GM12878 (cell line): ENCODE results near the gene GMDS. TPM values are rescaled to one million over a fixed set of nuclear protein-coding genes. Genes with fewer than 3 reads are reported as not detected.

Experiments used
- ATAC-seq: fragments of 200-7000 bp; cut with Tn5 transposase; 3 replicates; pipeline ENCODE4 v1.9.1; 2020; ENCODE audit warnings: mild to moderate bottlenecking, moderate library complexity
- BruUV-seq: library from RNA; stranded (reverse); fragments of 400-500 nt; replicated peaks from 2 replicates; lab custom pipeline; 2021; lab: Mats Ljungman, UMichigan
- CTCF ChIA-PET: fragments of 300-600 bp; sonication (Branson Sonifier 250); formaldehyde crosslinking; extraction: SDS; loops from one replicate; lab custom pipeline; 2021; ENCODE audit warnings: inconsistent platforms; lab: Yijun Ruan, JAX
- POLR2A ChIA-PET: fragments of 350-600 bp; formaldehyde crosslinking; extraction: SDS; loops from one replicate; lab custom pipeline; 2021; ENCODE audit warnings: inconsistent platforms; lab: Charles Lee
- RAD21 ChIA-PET: fragments of 300-600 bp; sonication (Branson Sonifier 250); formaldehyde crosslinking; loops from one replicate; lab custom pipeline; 2023; ENCODE audit warnings: antibody characterized with exemption; ENCODE audit not compliant: unreplicated experiment; lab: Charles Lee
- SMC1A ChIA-PET: fragments of 300-600 bp; sonication (Branson Sonifier 250); formaldehyde crosslinking; loops from one replicate; lab custom pipeline; 2023; ENCODE audit not compliant: unreplicated experiment, uncharacterized antibody; lab: Charles Lee
- DNase-seq: peaks from one replicate; pipeline ENCODE4 v3.0.0-alpha.2; 2011; ENCODE audit warnings: low read depth, low spot score
- FAIRE-seq: peaks from 3 replicates; lab custom pipeline; 2011; peaks lifted over from hg19 to GRCh38; lab: Jason Lieb, UNC
- H2AFZ ChIP-seq: 2 replicates; pipeline ENCODE4 v1.6.0; 2011; ENCODE audit warnings: low read depth, low read length, control low read depth; ENCODE audit not compliant: control insufficient read depth
- H3K27ac ChIP-seq: 2 replicates; pipeline ENCODE4 v1.5.1; 2011; ENCODE audit warnings: control low read depth; ENCODE audit not compliant: control insufficient read depth, insufficient read depth
- H3K27me3 ChIP-seq, 2 experiments: replicated peaks in 1 of 2; 2 replicates each; pipeline versions ENCODE4 v1.6.0 to v1.6.1; 2011; ENCODE audit warnings: low read length in 1 of 2; ENCODE audit not compliant: control insufficient read depth in 2 of 2, insufficient read depth in 2 of 2
- H3K36me3 ChIP-seq, 2 experiments: 2 replicates each; pipeline ENCODE4 v1.5.1; 2011; ENCODE audit warnings: low read length in 1 of 2; ENCODE audit not compliant: control insufficient read depth in 2 of 2, insufficient read depth in 2 of 2
- H3K4me1 ChIP-seq: 2 replicates; pipeline ENCODE4 v1.6.1; 2011; ENCODE audit warnings: mild to moderate bottlenecking, low read length, moderate library complexity, mixed read lengths; ENCODE audit not compliant: control insufficient read depth, insufficient read depth
- H3K4me2 ChIP-seq: 2 replicates; pipeline ENCODE4 v1.6.0; 2011; ENCODE audit warnings: control low read depth; ENCODE audit not compliant: control insufficient read depth, insufficient read depth
- H3K4me3 ChIP-seq: fragments of 200-600 bp; sonication (generic); 2 replicates; pipeline ENCODE4 v1.5.1; 2016
- H3K79me2 ChIP-seq: 2 replicates; pipeline ENCODE4 v1.6.0; 2011; ENCODE audit warnings: low read length; ENCODE audit not compliant: control insufficient read depth, insufficient read depth
- H3K9ac ChIP-seq: 2 replicates; pipeline ENCODE4 v1.8.0; 2011; ENCODE audit warnings: low read length, control low read depth, mixed read lengths; ENCODE audit not compliant: control insufficient read depth, insufficient read depth
- H3K9me3 ChIP-seq: replicated peaks from 3 replicates; pipeline ENCODE4 v1.5.1; 2011; ENCODE audit warnings: mild to moderate bottlenecking, low read length; ENCODE audit not compliant: control insufficient read depth, insufficient read depth
- H4K20me1 ChIP-seq: 2 replicates; pipeline ENCODE4 v1.6.0; 2011; ENCODE audit not compliant: control insufficient read depth, insufficient read depth
- CBX3 ChIP-seq: fragments of 200-600 bp; sonication (generic); IDR thresholded peaks from 2 replicates; pipeline ENCODE4 v1.6.1; 2016; ENCODE audit warnings: low read depth, borderline replicate concordance
- IRF4 ChIP-seq: IDR thresholded peaks from 2 replicates; pipeline ENCODE4 v1.6.1; 2011; ENCODE audit warnings: low read depth, low read length
- NR2C2 ChIP-seq: IDR thresholded peaks from 2 replicates; pipeline ENCODE4 v1.6.1; 2011; ENCODE audit warnings: borderline replicate concordance, low read depth; ENCODE audit not compliant: control insufficient read depth, insufficient read length
- PML ChIP-seq: IDR thresholded peaks from 2 replicates; pipeline ENCODE4 v1.6.1; 2012; ENCODE audit warnings: low read length, inconsistent platforms
- ZBED1 ChIP-seq: IDR thresholded peaks from 2 replicates; pipeline ENCODE4 v1.6.1; 2016; ENCODE audit warnings: borderline replicate concordance
- WGBS: methylation state at CpG from one replicate; pipeline ENCODE4 v1.1.6; 2016; ENCODE audit warnings: low lambda C conversion rate; ENCODE audit not compliant: insufficient replicate concordance, insufficient coverage; ENCODE audit errors: missing lambda C conversion rate; 5-methylcytosine and 5-hydroxymethylcytosine counted together
- in situ Hi-C: fragments of 300-500 bp; cut with MboI; formaldehyde crosslinking; loops from 9 replicates; pipeline ENCODE4 v1.14.3; 2018; ENCODE audit warnings: mixed read lengths
- intact Hi-C: fragments of 100-400 bp; cut with micrococcal nuclease; formaldehyde crosslinking; loops from one replicate; pipeline ENCODE4 v1.14.2; 2022; ENCODE audit not compliant: unreplicated experiment
- polyA plus RNA-seq, 11 experiments: library from polyadenylated mRNA; depleted of rRNA in 4 of 11; unstranded in 6 of 11; stranded (reverse) in 5 of 11; fragments of >200 nt; fragmentation: Nextera tagmentation in 4 of 11; fragmentation: Illumina TruSeq in 1 of 11; extraction: Ambion mirVana in 4 of 11; extraction: Trizol in 1 of 11; gene quantifications; 1 replicate in 1 of 11; 2 replicates in 10 of 11; pipeline versions ENCODE4 v1.2.1 to v1.2.3, GENCODE V29; 2011 to 2016; ENCODE audit warnings: inconsistent platforms in 2 of 11, missing spikeins in 2 of 11, low read depth in 1 of 11
- total RNA-seq, 4 experiments: library from RNA; depleted of rRNA in 3 of 4; stranded (reverse); fragments of >200 nt in 3 of 4; fragmentation: Illumina TruSeq in 1 of 4; extraction: Trizol in 1 of 4; gene quantifications; 2 replicates each; pipeline versions ENCODE4 v1.2.1 to v1.2.3, GENCODE V29; 2013 to 2021
- TF ChIP-seq, protein P1 (sequence below): fragments of 450-650 bp; IDR thresholded peaks from 2 replicates; pipeline ENCODE4 v1.6.1; 2016; ENCODE audit warnings: mild to moderate bottlenecking

The GMDS gene
- total and polyA plus RNA-seq, 10 of the 15 experiments (the other 5 are each of a cell fraction or from before 2014, with no cell fraction given), result 0.61 to 53.8 (median 29.3) TPM

DNA sequence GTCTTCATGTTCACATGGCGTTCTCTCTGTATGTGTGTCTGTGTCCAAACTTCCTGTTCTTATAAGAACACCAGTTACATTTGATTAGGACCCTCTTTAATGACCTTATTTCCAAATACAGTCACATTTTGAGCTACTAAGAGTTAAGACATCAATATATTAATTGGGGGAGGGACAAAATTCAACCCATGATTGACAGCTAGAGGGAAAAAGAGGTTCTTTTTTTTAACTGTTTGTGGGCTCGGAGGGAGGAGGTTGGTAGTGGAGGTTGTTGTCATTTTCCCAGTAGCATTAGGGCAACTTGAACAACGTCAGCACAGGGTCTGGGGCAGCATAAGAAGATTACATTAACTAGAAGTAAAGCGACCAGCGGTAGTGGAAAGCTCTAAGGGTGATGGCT lies 2.3 kb upstream of the GMDS start:
- Histone ChIP-seq H3K4me3 (no peak overlapping the region), H3K27me3 (no peaks in the 10 kb centered on the region), H4K20me1 (no peaks in the 10 kb centered on the region), H3K9ac (no peak overlapping the region), H2AFZ (no peak overlapping the region), H3K27ac (no peak overlapping the region), H3K79me2 (peaks cover 23% of the 10 kb centered on the region), H3K4me2 (no peak overlapping the region), H3K36me3 (no peaks in the 10 kb centered on the region), H3K4me1 (peaks cover 9% of the 10 kb centered on the region), H3K9me3 (no peaks in the 10 kb centered on the region)
- BruUV-seq, result no TSS peak
- ChIA-PET RAD21 (interaction anchor here (0.7 to 1.2 kb wide), 3 partner anchors 16 to 39 kb away, joined by 3 to 4 read pairs (median 4); no protein-coding TSS in a partner anchor), SMC1A (interaction anchor here (1.0 to 1.8 kb wide), 3 partner anchors 13 to 40 kb away, joined by 3 to 4 read pairs (median 4); no protein-coding TSS in a partner anchor), POLR2A (interaction anchor here (0.7 to 1.5 kb wide), 3 partner anchors 11 to 173 kb away, joined by 4 to 5 read pairs (median 4); no protein-coding TSS in a partner anchor), CTCF (no interaction called here)
- intact Hi-C loops, result no loop called here
- ATAC-seq (no peak), FAIRE-seq (no peak), DNase-seq (no peak)
- no peak for TF ChIP-seq NR2C2
- no peak for TF ChIP-seq CBX3
- TF ChIP-seq PML, result no peak
- no peak for TF ChIP-seq ZBED1
- no peak for TF ChIP-seq IRF4
- TF ChIP-seq, protein P1, sequence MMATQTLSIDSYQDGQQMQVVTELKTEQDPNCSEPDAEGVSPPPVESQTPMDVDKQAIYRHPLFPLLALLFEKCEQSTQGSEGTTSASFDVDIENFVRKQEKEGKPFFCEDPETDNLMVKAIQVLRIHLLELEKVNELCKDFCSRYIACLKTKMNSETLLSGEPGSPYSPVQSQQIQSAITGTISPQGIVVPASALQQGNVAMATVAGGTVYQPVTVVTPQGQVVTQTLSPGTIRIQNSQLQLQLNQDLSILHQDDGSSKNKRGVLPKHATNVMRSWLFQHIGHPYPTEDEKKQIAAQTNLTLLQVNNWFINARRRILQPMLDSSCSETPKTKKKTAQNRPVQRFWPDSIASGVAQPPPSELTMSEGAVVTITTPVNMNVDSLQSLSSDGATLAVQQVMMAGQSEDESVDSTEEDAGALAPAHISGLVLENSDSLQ, result peak; percentile 58
- in situ Hi-C loops, result no loop called here
- 98% methylated on average over 5 of the region's 5 CpGs for WGBS
